Upper lobe of left lung (tissue), 6 donors: Measurements from ENCODE around the gene KDM5A. TPM values are rescaled to one million over a fixed set of nuclear protein-coding genes. Genes with fewer than 3 reads are reported as not detected.
"Not testable (repeated sequence)": the region's sequence is repeated elsewhere in the genome, so short reads cannot be mapped to it uniquely, and the experiment has no call there.

Source experiments
- ATAC-seq, 2 donors: fragments of 200-7000 bp; cut with Tn5 transposase; one replicate each; pipeline ENCODE4 v1.9.1; 2022; ENCODE audit warnings: mild to moderate bottlenecking in 2 of 2, moderate library complexity in 2 of 2; ENCODE audit not compliant: low FRiP score in 2 of 2
- DNase-seq, 2 donors: peaks; one replicate each; pipeline ENCODE4 v3.0.0-alpha.2; 2019 to 2020
- H3K27ac ChIP-seq, 4 donors: fragments of 200-600 bp; sonication (generic); one replicate each; pipeline ENCODE4 v1.5.1; 2016 to 2019
- H3K27me3 ChIP-seq, 4 donors: fragments of 200-600 bp; sonication (generic); one replicate each; pipeline ENCODE4 v1.5.1; 2017 to 2019
- H3K36me3 ChIP-seq, 4 donors: fragments of 200-600 bp; sonication (generic); one replicate each; pipeline ENCODE4 v1.5.1; 2016 to 2019
- H3K4me1 ChIP-seq, 4 donors: fragments of 200-600 bp; sonication (generic); one replicate each; pipeline ENCODE4 v1.5.1; 2018 to 2019
- H3K4me3 ChIP-seq, 4 donors: fragments of 200-600 bp; sonication (generic); one replicate each; pipeline ENCODE4 v1.5.1; 2017 to 2019; ENCODE audit warnings: mild to moderate bottlenecking in 2 of 4, moderate library complexity in 1 of 4
- H3K9me3 ChIP-seq, 4 donors: fragments of 200-600 bp; sonication (generic); one replicate each; pipeline ENCODE4 v1.5.1; 2018 to 2019
- EP300 ChIP-seq, 4 donors: sonication (generic); formaldehyde crosslinking; IDR thresholded peaks; one replicate each; pipeline ENCODE4 v1.5.1; 2017; ENCODE audit warnings: antibody characterized with exemption in 4 of 4, control low read depth in 2 of 4
- POLR2A ChIP-seq, 4 donors: fragments of 450-650 bp; IDR thresholded peaks; one replicate each; pipeline ENCODE4 v1.5.1; 2016 to 2017; ENCODE audit warnings: antibody characterized with exemption in 4 of 4, mild to moderate bottlenecking in 2 of 4
- POLR2AphosphoS5 ChIP-seq, 2 donors: sonication (generic); formaldehyde crosslinking; IDR thresholded peaks; one replicate each; pipeline ENCODE4 v1.5.1; 2017; ENCODE audit warnings: antibody characterized with exemption in 2 of 2
- WGBS, 2 donors: methylation state at CpG; one replicate each; pipeline ENCODE4 v1.1.5; 2017 to 2018; 5-methylcytosine and 5-hydroxymethylcytosine counted together
- total RNA-seq, 6 donors: library from RNA; depleted of rRNA in 4 of 6; stranded (reverse); fragments of >200 nt in 4 of 6; gene quantifications; one replicate each; pipeline versions ENCODE4 v1.1.0 to v1.2.1, GENCODE V29; 2016 to 2021
- TF ChIP-seq, protein P1 (sequence below), 6 experiments: fragments of 450-650 bp in 4 of 6; fragments of 200-600 bp in 2 of 6; sonication (generic) in 2 of 6; IDR thresholded peaks; one replicate each; pipeline ENCODE4 v1.5.1; 2016 to 2019; ENCODE audit warnings: antibody characterized with exemption in 6 of 6
- donor health status: DM: no; HTN: no; CAD: no; lungs with moderate emphysema.
- donor health status: DM: no; HTN: yes; CAD: no; lungs with severe emphysema.

KDM5A gene
- total RNA-seq, 6 donors from 2014 or later: 51.2 to 79.6 (median 60.1) TPM

DNA sequence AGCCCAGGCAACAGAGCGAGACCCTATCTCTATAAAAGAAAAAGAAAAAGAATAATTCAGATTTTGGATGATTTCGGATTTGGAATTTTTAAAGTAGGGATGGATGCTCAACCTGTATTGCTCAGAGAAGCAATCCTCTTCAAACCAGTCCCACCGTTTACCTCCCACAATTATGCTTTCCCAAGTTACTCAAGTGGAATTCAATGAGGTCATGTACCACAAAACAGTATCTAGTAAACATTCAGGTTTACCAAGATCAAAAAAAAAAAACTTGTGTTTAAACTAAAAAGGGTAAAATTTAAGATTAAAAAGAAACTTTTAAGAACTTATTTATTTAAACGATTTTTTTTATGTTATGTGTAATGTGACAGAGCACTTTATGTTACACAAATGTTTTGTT, 2.5 kb downstream of the KDM5A start:
- DNase-seq: no peak
- TF ChIP-seq POLR2AphosphoS5 (IDR thresholded peaks at IDR 0.05) (no peak), POLR2A (IDR thresholded peaks at IDR 0.05) (no peak), EP300 (IDR thresholded peaks at IDR 0.05) (no peak)
- TF ChIP-seq, protein P1, sequence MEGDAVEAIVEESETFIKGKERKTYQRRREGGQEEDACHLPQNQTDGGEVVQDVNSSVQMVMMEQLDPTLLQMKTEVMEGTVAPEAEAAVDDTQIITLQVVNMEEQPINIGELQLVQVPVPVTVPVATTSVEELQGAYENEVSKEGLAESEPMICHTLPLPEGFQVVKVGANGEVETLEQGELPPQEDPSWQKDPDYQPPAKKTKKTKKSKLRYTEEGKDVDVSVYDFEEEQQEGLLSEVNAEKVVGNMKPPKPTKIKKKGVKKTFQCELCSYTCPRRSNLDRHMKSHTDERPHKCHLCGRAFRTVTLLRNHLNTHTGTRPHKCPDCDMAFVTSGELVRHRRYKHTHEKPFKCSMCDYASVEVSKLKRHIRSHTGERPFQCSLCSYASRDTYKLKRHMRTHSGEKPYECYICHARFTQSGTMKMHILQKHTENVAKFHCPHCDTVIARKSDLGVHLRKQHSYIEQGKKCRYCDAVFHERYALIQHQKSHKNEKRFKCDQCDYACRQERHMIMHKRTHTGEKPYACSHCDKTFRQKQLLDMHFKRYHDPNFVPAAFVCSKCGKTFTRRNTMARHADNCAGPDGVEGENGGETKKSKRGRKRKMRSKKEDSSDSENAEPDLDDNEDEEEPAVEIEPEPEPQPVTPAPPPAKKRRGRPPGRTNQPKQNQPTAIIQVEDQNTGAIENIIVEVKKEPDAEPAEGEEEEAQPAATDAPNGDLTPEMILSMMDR (IDR thresholded peaks at IDR 0.05): no peak
- peaks cover 22 to 40% (median 27%) of the 10 kb centered on the region in 4 donors for H3K4me1 ChIP-seq
- H3K27me3 ChIP-seq: no peaks in the 10 kb centered on the region
- H3K36me3 ChIP-seq: peaks cover 10 to 32% (median 29%) of the 10 kb centered on the region in 4 donors
- ATAC-seq: no peak
- H3K4me3 ChIP-seq: peak overlapping the region in 2 of 4 donors; percentile 74 to 87
- no peaks in the 10 kb centered on the region for H3K9me3 ChIP-seq
- 55 to 66% methylated on average over 4 of the region's 4 CpGs for WGBS, 2 donors
- no peak overlapping the region for H3K27ac ChIP-seq

DNA sequence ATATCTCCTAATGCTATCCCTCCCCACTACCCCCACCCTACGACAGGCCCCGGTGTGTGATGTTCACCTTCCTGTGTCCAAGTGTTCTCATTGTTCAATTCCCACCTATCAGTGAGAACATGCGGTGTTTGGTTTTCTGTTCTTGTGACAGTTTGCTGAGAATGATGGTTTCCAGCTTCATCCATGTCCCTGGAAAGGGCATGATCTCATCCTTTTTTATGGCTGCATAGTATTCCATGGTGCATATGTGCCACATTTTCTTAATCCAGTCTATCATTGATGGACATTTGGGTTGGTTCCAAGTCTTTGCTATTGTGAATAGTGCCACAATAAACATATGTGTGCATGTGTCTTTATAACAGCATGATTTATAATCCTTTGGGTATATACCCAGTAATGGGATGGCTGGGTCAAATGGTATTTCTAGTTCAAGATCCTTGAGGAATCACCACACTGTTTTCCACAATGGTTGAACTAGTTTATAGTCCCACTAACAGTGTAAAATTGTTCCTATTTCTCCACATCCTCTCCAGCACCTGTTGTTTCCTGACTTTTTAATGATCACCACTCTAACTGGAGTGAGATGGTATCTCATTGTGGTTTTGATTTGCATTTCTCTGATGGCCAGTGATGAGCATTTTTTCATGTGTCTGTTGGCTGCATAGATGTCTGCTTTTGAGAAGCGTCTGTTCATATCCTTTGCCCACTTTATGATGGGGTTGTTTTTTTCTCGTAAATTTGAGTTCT, 18.2 kb downstream of the KDM5A start:
- not testable (repeated sequence) for H3K9me3 ChIP-seq, ATAC-seq, DNase-seq, H3K27me3 ChIP-seq, H3K4me3 ChIP-seq, H3K4me1 ChIP-seq, H3K27ac ChIP-seq
- WGBS, 2 donors: 97 to 99% methylated on average over 5 of the region's 5 CpGs
- peaks cover 6 to 64% (median 26%) of the 10 kb centered on the region in 4 donors for H3K36me3 ChIP-seq

DNA sequence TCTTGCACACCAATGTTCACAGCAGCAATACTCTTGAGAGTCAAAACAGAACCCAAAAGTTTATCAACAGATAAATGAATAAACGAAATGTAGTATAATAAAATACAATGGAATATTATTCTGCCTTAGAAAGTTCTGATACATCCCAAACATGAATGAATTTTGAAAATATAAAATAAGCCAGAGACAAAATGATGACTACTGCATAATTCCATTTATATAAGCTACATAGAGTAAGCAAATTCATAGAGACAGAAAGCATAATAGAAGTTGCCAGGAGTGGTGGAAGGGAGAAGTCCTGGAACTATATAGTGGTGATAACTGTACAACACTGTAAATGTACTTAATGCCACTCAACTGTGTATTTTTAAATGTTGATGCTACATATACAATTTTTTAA, 21.1 kb downstream of the KDM5A start:
- Histone ChIP-seq H3K4me1 (no peaks in the 10 kb centered on the region), H3K36me3 (peaks cover 25 to 72% (median 45%) of the 10 kb centered on the region in 4 donors), H3K4me3 (no peak overlapping the region), H3K9me3 (peaks cover 0 to 8% (median 7%) of the 10 kb centered on the region in 4 donors), H3K27me3 (no peaks in the 10 kb centered on the region), H3K27ac (no peak overlapping the region)
- no peak for DNase-seq
- TF ChIP-seq POLR2AphosphoS5 (IDR thresholded peaks at IDR 0.05): no peak
- no peak for TF ChIP-seq POLR2A (IDR thresholded peaks at IDR 0.05)
- TF ChIP-seq, protein P1 (IDR thresholded peaks at IDR 0.05): no peak
- no peak for ATAC-seq
- 85 to 100% methylated on average over 1 of the region's 1 CpG for WGBS, 2 donors

DNA sequence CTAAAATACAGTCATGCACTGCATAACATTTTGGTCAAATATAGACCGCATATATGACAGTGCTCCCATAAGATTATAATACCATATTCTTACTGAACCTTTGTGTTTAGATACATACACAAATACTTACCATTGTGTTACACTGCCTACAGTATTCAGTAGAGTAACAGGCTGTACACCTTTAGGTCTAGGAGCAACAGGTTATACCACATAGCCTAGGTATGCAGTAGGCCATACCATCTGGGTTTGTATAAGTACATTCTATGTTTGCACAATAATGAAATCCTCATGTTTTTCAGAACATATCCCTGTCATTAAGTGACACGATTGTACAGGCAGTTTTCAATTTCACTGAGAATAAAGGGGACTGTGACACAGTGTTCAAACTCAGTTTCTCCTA, 22.3 kb downstream of the KDM5A start:
- H3K36me3 ChIP-seq: peaks cover 35 to 84% (median 55%) of the 10 kb centered on the region in 4 donors
- TF ChIP-seq POLR2A (IDR thresholded peaks at IDR 0.05) (no peak), EP300 (IDR thresholded peaks at IDR 0.05) (no peak), POLR2AphosphoS5 (IDR thresholded peaks at IDR 0.05) (no peak)
- TF ChIP-seq, protein P1 (IDR thresholded peaks at IDR 0.05): no peak
- H3K4me3 ChIP-seq: no peak overlapping the region
- 94 to 97% methylated on average over 2 of the region's 2 CpGs for WGBS, 2 donors
- H3K4me1 ChIP-seq: no peaks in the 10 kb centered on the region
- no peak for DNase-seq
- ATAC-seq: no peak
- H3K9me3 ChIP-seq: peaks cover 0 to 8% (median 7%) of the 10 kb centered on the region in 4 donors
- no peak overlapping the region for H3K27ac ChIP-seq
- no peaks in the 10 kb centered on the region for H3K27me3 ChIP-seq

DNA sequence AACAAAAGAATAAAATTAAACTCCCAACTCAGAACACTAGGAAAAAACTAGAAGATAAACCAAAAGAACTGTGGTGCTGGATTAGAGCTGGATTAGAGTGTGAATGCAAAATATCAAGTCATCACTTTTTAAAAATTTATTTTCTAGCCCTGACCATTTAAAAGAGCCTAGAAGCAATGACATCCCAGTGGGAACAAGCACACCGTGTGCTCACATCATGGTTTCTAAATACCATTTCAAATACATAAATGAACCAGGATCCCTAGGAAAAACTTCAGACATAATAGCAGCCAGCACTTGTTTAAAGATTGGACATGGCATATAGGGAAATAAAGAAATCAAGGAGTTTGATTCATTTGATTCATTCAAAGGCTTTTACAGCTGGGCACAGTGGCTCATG, 30.0 kb downstream of the KDM5A start:
- Histone ChIP-seq H3K4me1 (no peaks in the 10 kb centered on the region), H3K4me3 (no peak overlapping the region), H3K9me3 (peaks cover 0 to 3% (median 0%) of the 10 kb centered on the region in 4 donors), H3K27me3 (no peaks in the 10 kb centered on the region), H3K27ac (no peak overlapping the region), H3K36me3 (peaks cover 34 to 98% (median 78%) of the 10 kb centered on the region in 4 donors)
- TF ChIP-seq, protein P1 (IDR thresholded peaks at IDR 0.05): no peak
- TF ChIP-seq POLR2AphosphoS5 (IDR thresholded peaks at IDR 0.05) (no peak), POLR2A (IDR thresholded peaks at IDR 0.05) (no peak), EP300 (IDR thresholded peaks at IDR 0.05) (no peak)
- no peak for DNase-seq
- 97 to 100% methylated on average over 1 of the region's 1 CpG for WGBS, 2 donors
- no peak for ATAC-seq
